Activated naive CD4-positive, alpha-beta T cell treated with anti-CD3 and anti-CD28 coated beads, Interleukin-2, amount 50 U/mL, for 16 hours (primary cell): ENCODE results near the gene GMIP.
A peak's percentile ranks its signal among the peaks of the same experiment; 100 is the strongest.
"Not testable (repeated sequence)": the region's sequence is repeated elsewhere in the genome, so short reads cannot be mapped to it uniquely, and the experiment has no call there.

Source experiments
- DNase-seq: peaks from one replicate; pipeline ENCODE4 v3.0.0-alpha.2; 2020

Gene GMIP, protein sequence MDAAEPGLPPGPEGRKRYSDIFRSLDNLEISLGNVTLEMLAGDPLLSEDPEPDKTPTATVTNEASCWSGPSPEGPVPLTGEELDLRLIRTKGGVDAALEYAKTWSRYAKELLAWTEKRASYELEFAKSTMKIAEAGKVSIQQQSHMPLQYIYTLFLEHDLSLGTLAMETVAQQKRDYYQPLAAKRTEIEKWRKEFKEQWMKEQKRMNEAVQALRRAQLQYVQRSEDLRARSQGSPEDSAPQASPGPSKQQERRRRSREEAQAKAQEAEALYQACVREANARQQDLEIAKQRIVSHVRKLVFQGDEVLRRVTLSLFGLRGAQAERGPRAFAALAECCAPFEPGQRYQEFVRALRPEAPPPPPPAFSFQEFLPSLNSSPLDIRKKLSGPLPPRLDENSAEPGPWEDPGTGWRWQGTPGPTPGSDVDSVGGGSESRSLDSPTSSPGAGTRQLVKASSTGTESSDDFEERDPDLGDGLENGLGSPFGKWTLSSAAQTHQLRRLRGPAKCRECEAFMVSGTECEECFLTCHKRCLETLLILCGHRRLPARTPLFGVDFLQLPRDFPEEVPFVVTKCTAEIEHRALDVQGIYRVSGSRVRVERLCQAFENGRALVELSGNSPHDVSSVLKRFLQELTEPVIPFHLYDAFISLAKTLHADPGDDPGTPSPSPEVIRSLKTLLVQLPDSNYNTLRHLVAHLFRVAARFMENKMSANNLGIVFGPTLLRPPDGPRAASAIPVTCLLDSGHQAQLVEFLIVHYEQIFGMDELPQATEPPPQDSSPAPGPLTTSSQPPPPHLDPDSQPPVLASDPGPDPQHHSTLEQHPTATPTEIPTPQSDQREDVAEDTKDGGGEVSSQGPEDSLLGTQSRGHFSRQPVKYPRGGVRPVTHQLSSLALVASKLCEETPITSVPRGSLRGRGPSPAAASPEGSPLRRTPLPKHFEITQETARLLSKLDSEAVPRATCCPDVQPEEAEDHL

DNA sequence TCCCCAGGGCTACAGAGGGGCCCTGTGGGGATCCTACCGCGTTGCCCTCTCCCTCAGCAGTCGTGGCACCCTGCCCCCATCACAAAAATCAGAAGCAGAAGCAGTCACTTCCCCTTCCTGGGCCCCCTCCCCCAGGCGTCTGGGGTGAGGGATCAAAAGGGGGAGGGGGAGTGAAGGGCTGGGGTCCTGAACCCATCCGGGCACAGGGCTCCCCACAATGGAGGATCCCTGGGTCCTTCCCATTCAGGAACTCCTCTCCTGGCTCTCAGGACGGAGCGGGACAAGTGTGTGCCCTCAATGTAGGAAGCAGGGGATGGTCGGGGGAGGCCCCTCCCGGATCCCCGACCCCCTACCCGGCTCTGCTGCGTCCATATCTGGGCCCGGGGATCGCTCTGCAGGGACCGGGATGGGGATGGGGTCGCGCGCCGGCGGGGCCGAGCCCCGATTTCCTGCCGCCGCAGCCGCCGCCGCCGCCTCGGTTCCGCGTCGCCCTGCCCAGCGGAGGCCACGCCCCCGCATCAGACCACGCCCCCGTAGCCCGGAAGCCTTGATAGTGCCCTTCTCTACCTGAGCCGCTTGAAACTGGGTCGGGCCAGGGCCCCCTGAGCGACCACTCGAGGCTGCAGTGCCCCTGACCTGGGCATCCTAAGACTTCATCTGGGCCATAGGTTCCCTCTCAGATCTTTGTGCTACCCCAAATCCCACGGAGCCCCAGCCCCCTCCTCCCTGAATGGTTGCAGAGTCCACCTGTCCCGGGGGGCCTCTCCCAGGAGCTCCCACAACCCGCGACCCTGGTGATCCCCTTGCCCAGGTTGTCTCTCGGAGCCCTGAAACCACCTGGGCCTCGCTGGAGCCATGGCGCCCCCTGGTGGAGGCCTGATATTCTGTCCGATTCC lies at the start of gene GMIP:
TSS of gene GMIP (minus strand) at position 500 of the 896 bp plus-strand sequence. CDS start at position 372, 128 bp downstream.
- peak; percentile 84 for DNase-seq

DNA sequence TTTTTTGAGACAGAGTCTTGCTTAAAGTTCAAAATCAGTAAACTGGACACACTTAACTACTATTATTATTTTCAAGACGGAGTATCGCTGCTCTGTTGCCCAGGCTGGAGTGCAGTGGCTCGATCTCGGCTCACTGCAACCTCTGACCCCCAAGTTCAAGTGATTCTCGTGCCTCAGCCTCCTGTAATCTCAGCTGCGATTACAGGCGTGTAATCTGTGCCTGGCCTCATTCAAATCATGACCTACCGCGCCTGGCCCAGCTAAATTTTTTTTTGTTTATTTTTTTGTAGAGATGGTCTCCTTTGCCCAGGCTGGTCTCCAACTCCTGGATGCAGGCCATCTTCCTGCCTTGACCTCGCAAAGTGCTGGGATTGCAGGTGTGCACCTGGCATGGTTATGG lies 48.2 kb upstream of the GMIP start:
- DNase-seq, result no peak

DNA sequence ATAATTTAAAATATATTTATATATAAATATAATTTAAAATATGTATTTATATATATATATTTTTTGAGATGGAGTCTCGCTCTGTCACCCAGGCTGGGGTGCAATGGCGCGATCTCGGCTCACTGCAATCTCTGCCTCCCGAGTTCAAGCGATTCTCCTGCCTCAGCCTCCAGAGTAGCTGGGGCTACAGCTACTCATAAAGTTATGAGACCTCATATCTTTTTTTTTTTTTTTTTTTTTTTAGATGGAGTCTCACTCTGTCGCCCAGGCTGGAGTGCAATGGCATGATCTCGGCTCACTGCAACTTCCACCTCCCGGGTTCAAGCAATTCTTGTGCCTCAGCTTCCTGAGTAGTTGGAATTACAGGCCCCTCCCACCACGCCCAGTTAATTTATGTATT lies 45.6 kb upstream of the GMIP start:
- DNase-seq, result not testable (repeated sequence)

DNA sequence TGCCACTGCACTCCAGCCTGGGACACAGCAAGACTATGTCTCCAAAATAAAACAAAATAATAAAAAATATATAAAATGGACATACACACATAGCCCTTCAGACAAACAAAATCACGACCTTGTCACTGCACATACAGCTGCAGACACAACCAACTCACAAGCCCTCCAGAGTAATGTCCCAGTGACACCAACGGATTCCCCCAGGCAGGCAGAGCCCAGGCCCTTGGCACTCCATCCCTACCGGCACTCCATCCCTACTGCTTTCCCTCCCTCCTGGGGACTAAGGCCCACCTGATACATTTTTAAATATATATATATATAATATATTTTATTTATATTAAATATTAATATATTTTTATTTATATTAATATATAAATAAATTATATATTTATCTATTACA lies 43.6 kb upstream of the GMIP start:
- DNase-seq, result no peak

- DNase-seq, result no peak
Observed at GRCh38 chr19:19686580-19686979, 43.1 kb upstream of the GMIP start.

DNA sequence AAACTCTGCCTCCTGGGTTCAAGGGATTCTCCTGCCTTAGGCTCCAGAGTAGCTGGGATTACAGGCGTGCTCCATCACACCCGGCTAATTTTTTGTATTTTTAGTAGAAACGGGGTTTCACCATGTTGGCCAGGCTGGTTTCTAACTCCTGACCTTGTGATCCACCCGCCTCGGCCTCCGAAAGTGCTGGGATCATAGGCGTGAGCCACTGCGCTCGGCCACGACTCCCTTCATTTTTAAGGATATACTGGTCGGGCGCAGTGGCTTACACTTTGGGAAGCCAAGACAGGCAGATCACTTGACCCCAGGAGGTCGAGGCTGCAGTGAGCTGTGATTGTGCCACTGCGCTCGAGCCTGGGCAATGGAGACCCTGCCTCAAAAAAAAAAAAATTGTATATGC lies 42.7 kb upstream of the GMIP start:
- not testable (repeated sequence) for DNase-seq

DNA sequence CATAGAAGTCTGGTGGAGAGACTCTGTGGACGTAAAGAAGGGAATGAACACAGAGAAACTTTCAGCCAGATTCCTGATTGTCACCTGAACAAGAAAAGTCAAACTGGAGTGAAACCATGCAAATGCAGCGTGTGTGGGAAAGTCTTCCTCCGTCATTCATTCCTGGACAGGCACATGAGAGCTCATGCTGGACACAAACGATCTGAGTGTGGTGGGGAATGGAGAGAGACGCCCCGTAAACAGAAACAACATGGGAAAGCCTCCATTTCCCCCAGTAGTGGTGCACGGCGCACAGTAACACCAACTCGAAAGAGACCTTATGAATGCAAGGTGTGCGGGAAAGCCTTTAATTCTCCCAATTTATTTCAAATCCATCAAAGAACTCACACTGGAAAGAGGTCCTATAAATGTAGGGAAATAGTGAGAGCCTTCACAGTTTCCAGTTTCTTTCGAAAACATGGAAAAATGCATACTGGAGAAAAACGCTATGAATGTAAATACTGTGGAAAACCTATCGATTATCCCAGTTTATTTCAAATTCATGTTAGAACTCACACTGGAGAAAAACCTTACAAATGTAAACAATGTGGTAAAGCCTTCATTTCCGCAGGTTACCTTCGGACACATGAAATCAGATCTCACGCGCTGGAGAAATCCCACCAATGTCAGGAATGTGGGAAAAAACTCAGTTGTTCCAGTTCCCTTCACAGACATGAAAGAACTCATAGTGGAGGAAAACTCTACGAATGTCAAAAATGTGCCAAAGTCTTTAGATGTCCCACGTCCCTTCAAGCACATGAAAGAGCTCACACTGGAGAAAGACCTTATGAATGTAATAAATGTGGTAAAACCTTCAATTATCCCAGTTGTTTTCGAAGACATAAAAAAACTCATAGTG lies 36.0 kb upstream of the GMIP start:
- no peak for DNase-seq

GRCh38 chr19:19677579-19677978 lies 34.1 kb upstream of the GMIP start:
- DNase-seq, result no peak

DNA sequence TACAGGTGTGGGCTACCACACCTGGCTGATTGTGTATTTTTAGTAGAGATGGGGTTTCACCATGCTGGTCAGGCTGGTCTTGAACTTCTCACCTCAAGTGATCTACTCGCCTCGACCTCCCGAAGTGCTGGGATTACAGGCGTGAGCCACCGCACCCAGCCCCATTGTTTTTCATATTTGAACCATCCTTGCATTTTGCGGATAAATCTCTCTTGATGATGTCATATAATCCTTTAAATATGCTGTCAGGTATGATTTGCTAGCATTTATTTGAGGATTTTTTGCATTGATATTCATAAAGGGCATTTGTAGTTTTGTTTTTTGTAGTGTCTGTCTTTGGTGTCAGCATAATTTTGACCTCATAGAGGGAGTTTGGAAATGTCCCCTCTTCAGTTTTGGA lies 30.9 kb upstream of the GMIP start:
- DNase-seq, result no peak

DNA sequence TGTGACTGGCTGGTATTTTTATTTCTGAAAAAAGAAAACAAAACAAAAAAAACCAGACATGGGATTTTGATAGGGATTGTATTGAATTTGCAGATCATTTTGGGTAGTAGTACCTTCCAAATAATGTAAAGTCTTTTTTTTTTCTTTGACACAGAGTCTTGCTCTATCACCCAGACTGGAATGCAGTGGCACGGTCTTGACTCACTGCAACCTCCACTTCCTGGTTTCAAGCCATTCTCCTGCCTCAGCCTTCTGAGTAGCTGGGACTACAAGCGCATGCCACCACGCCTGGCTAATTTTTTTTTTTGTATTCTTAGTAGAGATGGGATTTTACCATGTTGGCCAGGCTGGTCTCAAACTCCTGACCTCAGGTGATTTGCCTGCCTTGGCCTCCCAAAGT lies 29.4 kb upstream of the GMIP start:
- DNase-seq, result no peak

DNA sequence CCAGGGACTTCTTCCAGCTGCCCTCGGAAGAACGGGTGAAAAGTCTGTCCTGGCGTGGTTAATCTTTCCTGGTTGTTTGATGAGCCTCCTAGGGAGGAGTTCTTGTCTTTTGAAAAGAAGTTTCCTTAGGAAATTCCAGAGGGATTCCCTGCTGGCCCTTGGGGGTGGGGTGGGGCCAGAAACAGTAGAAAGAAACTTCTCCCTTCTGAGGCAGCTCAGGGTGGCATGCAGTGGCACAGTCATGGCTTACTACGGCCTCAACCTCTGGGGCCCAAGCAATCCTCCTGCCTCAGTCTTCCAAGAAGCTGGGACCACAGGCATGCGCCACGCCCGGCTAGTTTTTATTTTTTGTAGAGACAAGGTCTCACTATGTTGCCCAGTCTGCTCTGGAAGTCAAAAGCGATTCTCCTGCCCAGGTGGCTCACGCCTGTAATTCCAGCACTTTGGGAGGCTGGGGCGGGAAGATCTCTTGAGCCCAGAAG lies 26.7 kb upstream of the GMIP start:
- DNase-seq, result no peak

- peak; percentile 96 for DNase-seq
Observed at GRCh38 chr19:19668230-19669012, 25.0 kb upstream of the GMIP start, which contains the start of gene ZNF101. Gene ZNF101 (plus strand): TSS chr19:19668839. CDS start chr19:19668964, 125 bp downstream.

GRCh38 chr19:19665420-19665948 lies 22.0 kb upstream of the GMIP start:
- not testable (repeated sequence) for DNase-seq

- DNase-seq, result peak; percentile 93
Observed at GRCh38 chr19:19663256-19664120, 20.0 kb upstream of the GMIP start, which contains the start of gene ATP13A1. Gene ATP13A1 (minus strand): TSS chr19:19663676. CDS start chr19:19663666, 10 bp downstream.

DNA sequence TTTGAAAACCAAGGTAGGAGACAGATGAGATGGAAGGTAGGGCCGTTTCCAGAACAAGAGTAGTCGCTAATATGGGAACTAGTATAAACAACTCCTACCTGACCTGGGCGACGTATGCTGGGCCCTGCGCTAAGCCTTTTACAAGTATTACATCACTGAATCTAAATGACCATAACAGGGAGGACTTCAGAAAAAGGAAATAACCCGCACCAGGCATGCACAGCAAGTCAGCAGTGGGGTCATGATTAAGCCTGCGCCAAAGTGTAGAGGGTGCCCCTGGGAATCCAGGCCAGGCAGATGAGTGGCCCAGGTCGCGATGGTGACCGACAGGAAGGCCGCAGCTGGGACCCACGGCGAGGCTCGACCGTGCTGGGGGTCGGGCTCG lies 19.4 kb upstream of the GMIP start:
- DNase-seq, result no peak

GRCh38 chr19:19662344-19662743 lies 18.9 kb upstream of the GMIP start:
- no peak for DNase-seq

GRCh38 chr19:19661675-19662251 lies 18.3 kb upstream of the GMIP start:
- DNase-seq, result no peak

DNA sequence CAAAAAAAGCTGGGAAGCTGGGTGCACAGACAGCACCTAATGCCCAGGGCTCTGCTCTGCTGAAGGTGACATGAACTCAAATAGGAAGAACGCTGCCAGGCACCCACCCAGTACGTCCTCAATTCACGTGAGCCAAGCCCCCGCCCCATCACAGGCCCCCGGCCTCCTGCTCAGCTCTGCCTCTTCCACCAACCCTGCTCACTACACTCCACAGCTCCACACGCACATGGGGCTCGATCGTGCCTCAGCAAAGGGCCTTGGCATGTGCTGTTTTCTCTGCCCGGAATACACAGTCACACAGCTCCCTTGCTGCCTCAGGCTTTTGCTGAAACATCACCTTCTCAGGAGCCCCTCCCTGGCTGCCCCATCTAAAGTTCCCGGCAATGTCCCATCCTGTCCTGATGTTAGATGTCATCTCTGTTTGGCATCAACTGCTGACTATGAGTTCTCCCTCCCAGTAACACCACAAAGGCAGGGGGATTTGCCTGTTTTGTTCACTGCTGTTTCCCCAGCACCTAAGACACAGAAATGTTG lies 17.8 kb upstream of the GMIP start:
- DNase-seq, result no peak
